ENCODE data around the gene STAM.

DNA sequence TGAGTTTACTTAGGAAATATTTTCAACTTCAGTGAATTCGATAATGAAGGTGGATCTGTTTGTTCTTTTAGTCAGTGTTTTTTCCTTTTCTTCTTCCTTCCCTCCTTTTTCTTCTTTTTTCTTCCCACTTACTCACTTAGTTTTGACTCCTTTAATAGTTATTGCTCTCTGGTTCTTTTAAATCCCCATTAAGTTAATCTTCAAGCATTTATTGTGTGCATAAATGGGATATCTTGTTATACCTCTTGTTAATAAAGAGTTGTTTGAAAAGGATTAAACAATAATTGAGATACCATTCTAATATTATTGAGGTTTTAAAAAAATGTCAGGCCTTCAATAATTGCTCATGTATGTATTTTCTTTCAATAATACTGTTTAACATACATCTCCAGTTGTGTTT lies 19.5 kb downstream of the STAM start:
- TF ChIP-seq, protein P1, sequence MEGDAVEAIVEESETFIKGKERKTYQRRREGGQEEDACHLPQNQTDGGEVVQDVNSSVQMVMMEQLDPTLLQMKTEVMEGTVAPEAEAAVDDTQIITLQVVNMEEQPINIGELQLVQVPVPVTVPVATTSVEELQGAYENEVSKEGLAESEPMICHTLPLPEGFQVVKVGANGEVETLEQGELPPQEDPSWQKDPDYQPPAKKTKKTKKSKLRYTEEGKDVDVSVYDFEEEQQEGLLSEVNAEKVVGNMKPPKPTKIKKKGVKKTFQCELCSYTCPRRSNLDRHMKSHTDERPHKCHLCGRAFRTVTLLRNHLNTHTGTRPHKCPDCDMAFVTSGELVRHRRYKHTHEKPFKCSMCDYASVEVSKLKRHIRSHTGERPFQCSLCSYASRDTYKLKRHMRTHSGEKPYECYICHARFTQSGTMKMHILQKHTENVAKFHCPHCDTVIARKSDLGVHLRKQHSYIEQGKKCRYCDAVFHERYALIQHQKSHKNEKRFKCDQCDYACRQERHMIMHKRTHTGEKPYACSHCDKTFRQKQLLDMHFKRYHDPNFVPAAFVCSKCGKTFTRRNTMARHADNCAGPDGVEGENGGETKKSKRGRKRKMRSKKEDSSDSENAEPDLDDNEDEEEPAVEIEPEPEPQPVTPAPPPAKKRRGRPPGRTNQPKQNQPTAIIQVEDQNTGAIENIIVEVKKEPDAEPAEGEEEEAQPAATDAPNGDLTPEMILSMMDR (optimal IDR thresholded peaks at IDR 0.05 in 1 of 3, IDR thresholded peaks at IDR 0.05 in 1 of 3, conservative IDR thresholded peaks at IDR 0.05 in 1 of 3; ENCODE audit: extremely low read depth in 1 of 3, insufficient read depth in 2 of 3, low read length in 3 of 3): no peak
- TF ChIP-seq EZH2 (IDR thresholded peaks at IDR 0.05; ENCODE audit: low read length): no peak

Data from keratinocyte (primary cell).